ENCODE results near the gene IFIT3. TPM values are rescaled to one million over a fixed set of nuclear protein-coding genes. Genes with fewer than 3 reads are reported as not detected.

The IFIT3 gene
- polyA plus RNA-seq, 2 of the 4 experiments (the other 2 are of a cell fraction), result 1.5 to 2.1 TPM

DNA sequence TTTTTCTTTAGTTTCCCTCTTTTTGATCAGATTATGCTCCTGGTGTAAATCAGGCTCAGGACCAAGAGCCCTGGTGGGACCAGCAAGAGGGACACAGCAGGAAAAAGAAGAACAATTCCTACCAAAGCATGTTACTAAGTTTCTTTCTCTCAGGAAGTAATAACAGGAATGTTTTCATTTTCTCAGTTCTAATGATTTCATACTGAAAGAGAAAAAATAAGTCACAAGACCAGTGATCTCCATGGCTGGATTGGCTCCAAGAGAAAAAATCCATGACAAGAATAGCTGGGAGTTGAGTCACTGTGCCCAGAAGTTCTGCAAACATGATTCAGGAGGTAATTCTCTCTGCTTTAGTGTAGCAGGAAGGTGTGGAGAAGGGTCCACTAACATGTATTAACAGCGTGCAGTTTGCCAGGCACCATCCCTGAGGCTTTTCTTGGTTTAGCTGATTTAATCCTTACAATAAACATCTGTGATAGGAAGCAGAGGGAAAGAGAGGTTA is 49.7 kb upstream of the IFIT3 start (continued):
- no peak for TF ChIP-seq CHD2 (IDR thresholded peaks at IDR 0.05; ENCODE audit: low read length, partially characterized antibody)
- TF ChIP-seq CBX2 (IDR thresholded peaks at IDR 0.05; ENCODE audit: borderline replicate concordance, low read depth), result no peak
- no peak for TF ChIP-seq TP53 (CRISPR knock-in tag; IDR thresholded peaks at IDR 0.05)
- TF ChIP-seq, protein P1, sequence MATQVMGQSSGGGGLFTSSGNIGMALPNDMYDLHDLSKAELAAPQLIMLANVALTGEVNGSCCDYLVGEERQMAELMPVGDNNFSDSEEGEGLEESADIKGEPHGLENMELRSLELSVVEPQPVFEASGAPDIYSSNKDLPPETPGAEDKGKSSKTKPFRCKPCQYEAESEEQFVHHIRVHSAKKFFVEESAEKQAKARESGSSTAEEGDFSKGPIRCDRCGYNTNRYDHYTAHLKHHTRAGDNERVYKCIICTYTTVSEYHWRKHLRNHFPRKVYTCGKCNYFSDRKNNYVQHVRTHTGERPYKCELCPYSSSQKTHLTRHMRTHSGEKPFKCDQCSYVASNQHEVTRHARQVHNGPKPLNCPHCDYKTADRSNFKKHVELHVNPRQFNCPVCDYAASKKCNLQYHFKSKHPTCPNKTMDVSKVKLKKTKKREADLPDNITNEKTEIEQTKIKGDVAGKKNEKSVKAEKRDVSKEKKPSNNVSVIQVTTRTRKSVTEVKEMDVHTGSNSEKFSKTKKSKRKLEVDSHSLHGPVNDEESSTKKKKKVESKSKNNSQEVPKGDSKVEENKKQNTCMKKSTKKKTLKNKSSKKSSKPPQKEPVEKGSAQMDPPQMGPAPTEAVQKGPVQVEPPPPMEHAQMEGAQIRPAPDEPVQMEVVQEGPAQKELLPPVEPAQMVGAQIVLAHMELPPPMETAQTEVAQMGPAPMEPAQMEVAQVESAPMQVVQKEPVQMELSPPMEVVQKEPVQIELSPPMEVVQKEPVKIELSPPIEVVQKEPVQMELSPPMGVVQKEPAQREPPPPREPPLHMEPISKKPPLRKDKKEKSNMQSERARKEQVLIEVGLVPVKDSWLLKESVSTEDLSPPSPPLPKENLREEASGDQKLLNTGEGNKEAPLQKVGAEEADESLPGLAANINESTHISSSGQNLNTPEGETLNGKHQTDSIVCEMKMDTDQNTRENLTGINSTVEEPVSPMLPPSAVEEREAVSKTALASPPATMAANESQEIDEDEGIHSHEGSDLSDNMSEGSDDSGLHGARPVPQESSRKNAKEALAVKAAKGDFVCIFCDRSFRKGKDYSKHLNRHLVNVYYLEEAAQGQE (IDR thresholded peaks at IDR 0.05), result no peak
- TF ChIP-seq, protein P2, sequence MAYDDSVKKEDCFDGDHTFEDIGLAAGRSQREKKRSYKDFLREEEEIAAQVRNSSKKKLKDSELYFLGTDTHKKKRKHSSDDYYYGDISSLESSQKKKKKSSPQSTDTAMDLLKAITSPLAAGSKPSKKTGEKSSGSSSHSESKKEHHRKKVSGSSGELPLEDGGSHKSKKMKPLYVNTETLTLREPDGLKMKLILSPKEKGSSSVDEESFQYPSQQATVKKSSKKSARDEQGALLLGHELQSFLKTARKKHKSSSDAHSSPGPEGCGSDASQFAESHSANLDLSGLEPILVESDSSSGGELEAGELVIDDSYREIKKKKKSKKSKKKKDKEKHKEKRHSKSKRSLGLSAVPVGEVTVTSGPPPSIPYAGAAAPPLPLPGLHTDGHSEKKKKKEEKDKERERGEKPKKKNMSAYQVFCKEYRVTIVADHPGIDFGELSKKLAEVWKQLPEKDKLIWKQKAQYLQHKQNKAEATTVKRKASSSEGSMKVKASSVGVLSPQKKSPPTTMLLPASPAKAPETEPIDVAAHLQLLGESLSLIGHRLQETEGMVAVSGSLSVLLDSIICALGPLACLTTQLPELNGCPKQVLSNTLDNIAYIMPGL (CRISPR knock-in tag; IDR thresholded peaks at IDR 0.05; ENCODE audit: borderline replicate concordance), result no peak
- no peak for TF ChIP-seq SREBF2 (IDR thresholded peaks at IDR 0.05)
- TF ChIP-seq, protein P3, sequence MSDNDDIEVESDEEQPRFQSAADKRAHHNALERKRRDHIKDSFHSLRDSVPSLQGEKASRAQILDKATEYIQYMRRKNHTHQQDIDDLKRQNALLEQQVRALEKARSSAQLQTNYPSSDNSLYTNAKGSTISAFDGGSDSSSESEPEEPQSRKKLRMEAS (IDR thresholded peaks at IDR 0.05), result peak; percentile 61
- no peak for TF ChIP-seq EHF (CRISPR knock-in tag; IDR thresholded peaks at IDR 0.05)
- peak in 1 of 2 experiments; percentile 38; a peak in 1 of 4 replicates for TF ChIP-seq CEBPB (IDR thresholded peaks at IDR 0.05)
- TF ChIP-seq, protein P4, sequence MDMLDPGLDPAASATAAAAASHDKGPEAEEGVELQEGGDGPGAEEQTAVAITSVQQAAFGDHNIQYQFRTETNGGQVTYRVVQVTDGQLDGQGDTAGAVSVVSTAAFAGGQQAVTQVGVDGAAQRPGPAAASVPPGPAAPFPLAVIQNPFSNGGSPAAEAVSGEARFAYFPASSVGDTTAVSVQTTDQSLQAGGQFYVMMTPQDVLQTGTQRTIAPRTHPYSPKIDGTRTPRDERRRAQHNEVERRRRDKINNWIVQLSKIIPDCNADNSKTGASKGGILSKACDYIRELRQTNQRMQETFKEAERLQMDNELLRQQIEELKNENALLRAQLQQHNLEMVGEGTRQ (IDR thresholded peaks at IDR 0.05), result no peak
- no peak for TF ChIP-seq HOXA7 (CRISPR knock-in tag; IDR thresholded peaks at IDR 0.05)
- peak; percentile 6 to 27; a peak in 2 of 5 replicates for TF ChIP-seq RAD21 (conservative IDR thresholded peaks at IDR 0.05 in 1 of 2, IDR thresholded peaks at IDR 0.05 in 1 of 2)
- TF ChIP-seq CHD4 (IDR thresholded peaks at IDR 0.05; ENCODE audit: borderline replicate concordance), result no peak
- peak; percentile 81 to 84; a peak in 3 of 5 replicates for TF ChIP-seq JUN (IDR thresholded peaks at IDR 0.05)
- no peak for TF ChIP-seq ESRRA (IDR thresholded peaks at IDR 0.05; ENCODE audit: borderline replicate concordance, low read length)
- TF ChIP-seq, protein P5, sequence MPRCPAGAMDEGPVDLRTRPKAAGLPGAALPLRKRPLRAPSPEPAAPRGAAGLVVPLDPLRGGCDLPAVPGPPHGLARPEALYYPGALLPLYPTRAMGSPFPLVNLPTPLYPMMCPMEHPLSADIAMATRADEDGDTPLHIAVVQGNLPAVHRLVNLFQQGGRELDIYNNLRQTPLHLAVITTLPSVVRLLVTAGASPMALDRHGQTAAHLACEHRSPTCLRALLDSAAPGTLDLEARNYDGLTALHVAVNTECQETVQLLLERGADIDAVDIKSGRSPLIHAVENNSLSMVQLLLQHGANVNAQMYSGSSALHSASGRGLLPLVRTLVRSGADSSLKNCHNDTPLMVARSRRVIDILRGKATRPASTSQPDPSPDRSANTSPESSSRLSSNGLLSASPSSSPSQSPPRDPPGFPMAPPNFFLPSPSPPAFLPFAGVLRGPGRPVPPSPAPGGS (IDR thresholded peaks at IDR 0.05), result no peak
- TF ChIP-seq POLR2A (IDR thresholded peaks at IDR 0.05; ENCODE audit: low read length), result no peak
- no peak for TF ChIP-seq HEYL (CRISPR knock-in tag; IDR thresholded peaks at IDR 0.05)
- TF ChIP-seq MAFK (IDR thresholded peaks at IDR 0.05; ENCODE audit: partially characterized antibody), result no peak
- no peak for TF ChIP-seq ZFP36 (IDR thresholded peaks at IDR 0.05; ENCODE audit: borderline replicate concordance, partially characterized antibody)
- TF ChIP-seq HOXB13 (CRISPR knock-in tag; IDR thresholded peaks at IDR 0.05; ENCODE audit: low read depth), result no peak
- peak; percentile 35 to 65; a peak in 2 of 5 replicates for TF ChIP-seq EP300 (IDR thresholded peaks at IDR 0.05)
- TF ChIP-seq RFX5 (IDR thresholded peaks at IDR 0.05), result no peak
- TF ChIP-seq, protein P6, sequence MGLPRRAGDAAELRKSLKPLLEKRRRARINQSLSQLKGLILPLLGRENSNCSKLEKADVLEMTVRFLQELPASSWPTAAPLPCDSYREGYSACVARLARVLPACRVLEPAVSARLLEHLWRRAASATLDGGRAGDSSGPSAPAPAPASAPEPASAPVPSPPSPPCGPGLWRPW (IDR thresholded peaks at IDR 0.05), result no peak
- TF ChIP-seq, protein P7, sequence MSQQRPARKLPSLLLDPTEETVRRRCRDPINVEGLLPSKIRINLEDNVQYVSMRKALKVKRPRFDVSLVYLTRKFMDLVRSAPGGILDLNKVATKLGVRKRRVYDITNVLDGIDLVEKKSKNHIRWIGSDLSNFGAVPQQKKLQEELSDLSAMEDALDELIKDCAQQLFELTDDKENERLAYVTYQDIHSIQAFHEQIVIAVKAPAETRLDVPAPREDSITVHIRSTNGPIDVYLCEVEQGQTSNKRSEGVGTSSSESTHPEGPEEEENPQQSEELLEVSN (IDR thresholded peaks at IDR 0.05; ENCODE audit: borderline replicate concordance, low read depth), result no peak
- TF ChIP-seq TFCP2L1 (CRISPR knock-in tag; IDR thresholded peaks at IDR 0.05), result no peak
- no peak for TF ChIP-seq PHF8 (IDR thresholded peaks at IDR 0.05; ENCODE audit: borderline replicate concordance, low read depth)
- TF ChIP-seq ZNF302 (CRISPR knock-in tag; IDR thresholded peaks at IDR 0.05), result no peak
- no peak for TF ChIP-seq FOXS1 (CRISPR knock-in tag; IDR thresholded peaks at IDR 0.05)
- TF ChIP-seq RNF2 (IDR thresholded peaks at IDR 0.05; ENCODE audit: borderline replicate concordance, low read depth), result no peak
- TF ChIP-seq ZC3H11A (IDR thresholded peaks at IDR 0.05), result no peak
- peak; percentile 84 for TF ChIP-seq FOSL2 (IDR thresholded peaks at IDR 0.05)
- TF ChIP-seq FOSL2 (CRISPR knock-in tag; IDR thresholded peaks at IDR 0.05), result peak; percentile 88
- TF ChIP-seq POLR2AphosphoS2 (conservative IDR thresholded peaks at IDR 0.05; ENCODE audit: low read length), result no peak
- no peak for TF ChIP-seq KDM5A (IDR thresholded peaks at IDR 0.05)
- no peak for TF ChIP-seq RARB (CRISPR knock-in tag; IDR thresholded peaks at IDR 0.05)
- TF ChIP-seq BHLHE40 (IDR thresholded peaks at IDR 0.05; ENCODE audit: low read depth, low read length), result no peak

Measured in A549 (cell line).